Gastroesophageal sphincter (tissue), 3 donors: Measurements from ENCODE around the gene IVL.

Experiments used
- CTCF ChIP-seq, 4 experiments: fragments of 200-600 bp in 2 of 4; fragments of 450-650 bp in 2 of 4; sonication (generic) in 1 of 4; IDR thresholded peaks; one replicate each; pipeline ENCODE4 v1.5.1; 2017 to 2019; ENCODE audit warnings: antibody characterized with exemption in 4 of 4, mild to moderate bottlenecking in 2 of 4, moderate library complexity in 2 of 4
- EP300 ChIP-seq: sonication (generic); formaldehyde crosslinking; IDR thresholded peaks from one replicate; pipeline ENCODE4 v1.6.1; 2017; ENCODE audit warnings: antibody characterized with exemption, mild to moderate bottlenecking
- POLR2A ChIP-seq, 2 donors: fragments of 450-650 bp; IDR thresholded peaks; one replicate each; pipeline ENCODE4 v1.6.1; 2017; ENCODE audit warnings: antibody characterized with exemption in 2 of 2, mild to moderate bottlenecking in 2 of 2, moderate library complexity in 1 of 2

DNA sequence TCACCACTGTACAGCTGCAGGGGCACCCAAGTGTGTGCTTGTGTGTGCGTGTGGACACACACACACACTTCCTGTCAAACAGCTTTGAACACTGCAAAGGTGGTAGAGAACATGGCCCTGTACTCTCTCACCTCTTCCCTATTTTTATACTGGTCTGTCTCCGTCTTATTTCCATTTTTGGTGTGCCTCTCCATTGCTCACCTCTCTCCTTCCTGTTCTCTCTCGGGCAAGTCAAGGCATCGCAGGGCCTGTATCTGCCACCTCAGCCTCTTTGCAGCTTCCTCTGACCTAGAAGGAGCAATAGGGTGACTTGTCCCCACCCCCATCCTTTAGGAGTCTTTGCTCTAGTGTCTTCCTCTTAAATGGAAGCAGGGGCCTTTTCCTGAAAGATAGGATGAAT is 28.0 kb upstream of the IVL start:
- no peak for TF ChIP-seq EP300
- no peak for TF ChIP-seq CTCF (IDR thresholded peaks at IDR 0.05)
- no peak for TF ChIP-seq POLR2A (IDR thresholded peaks at IDR 0.05)
